ENCODE measurements around the gene KLHL42.
"Not testable (repeated sequence)": the region's sequence is repeated elsewhere in the genome, so short reads cannot be mapped to it uniquely, and the experiment has no call there.

Gene KLHL42

GRCh38 chr12:27847293-27847692, 67.3 kb downstream of the KLHL42 start:
- not testable (repeated sequence) for H3K27me3 ChIP-seq (ENCODE audit: control insufficient read depth, insufficient read depth, low read length); H3K9ac ChIP-seq (ENCODE audit: low read depth, low read length); H3K4me3 ChIP-seq (ENCODE audit: low read depth, low read length)

GRCh38 chr12:27851311-27851710, 71.3 kb downstream of the KLHL42 start:
- Histone ChIP-seq H3K9me3 (ENCODE audit: control insufficient read depth, insufficient read depth, low read length) (no peaks in the 10 kb centered on the region), H3K27me3 (ENCODE audit: control insufficient read depth, insufficient read depth, low read length) (no peaks in the 10 kb centered on the region), H3K9ac (ENCODE audit: low read depth, low read length) (no peak overlapping the region), H3K4me1 (ENCODE audit: control insufficient read depth, insufficient read depth, low read length) (no peaks in the 10 kb centered on the region), H3K36me3 (ENCODE audit: control insufficient read depth, insufficient read depth, low read length) (no peaks in the 10 kb centered on the region), H3K4me3 (ENCODE audit: low read depth, low read length) (no peak overlapping the region)

More at GRCh38 chr12:27847293-27847692, 67.3 kb downstream of the KLHL42 start:
- not testable (repeated sequence) for H3K4me1 ChIP-seq (ENCODE audit: control insufficient read depth, insufficient read depth, low read length); H3K36me3 ChIP-seq (ENCODE audit: control insufficient read depth, insufficient read depth, low read length); H3K9me3 ChIP-seq (ENCODE audit: control insufficient read depth, insufficient read depth, low read length)

- Histone ChIP-seq H3K36me3 (ENCODE audit: control insufficient read depth, insufficient read depth, low read length) (no peaks in the 10 kb centered on the region), H3K9ac (ENCODE audit: low read depth, low read length) (no peak overlapping the region), H3K4me3 (ENCODE audit: low read depth, low read length) (no peak overlapping the region), H3K9me3 (ENCODE audit: control insufficient read depth, insufficient read depth, low read length) (no peaks in the 10 kb centered on the region), H3K4me1 (ENCODE audit: control insufficient read depth, insufficient read depth, low read length) (no peaks in the 10 kb centered on the region), H3K27me3 (ENCODE audit: control insufficient read depth, insufficient read depth, low read length) (no peaks in the 10 kb centered on the region)
Measured at GRCh38 chr12:27852117-27852516, 72.1 kb downstream of the KLHL42 start.
